HG02798 (cell line): ENCODE data around the gene RAB5IF.
"Not testable (repeated sequence)": the region's sequence is repeated elsewhere in the genome, so short reads cannot be mapped to it uniquely, and the experiment has no call there.

Experiments
- ATAC-seq: cut with Tn5 transposase; IDR thresholded peaks from one replicate; pipeline ENCODE4 v1.9.1; 2021; ENCODE audit warnings: mild to moderate bottlenecking; ENCODE audit not compliant: unreplicated experiment, poor library complexity

The RAB5IF gene

DNA sequence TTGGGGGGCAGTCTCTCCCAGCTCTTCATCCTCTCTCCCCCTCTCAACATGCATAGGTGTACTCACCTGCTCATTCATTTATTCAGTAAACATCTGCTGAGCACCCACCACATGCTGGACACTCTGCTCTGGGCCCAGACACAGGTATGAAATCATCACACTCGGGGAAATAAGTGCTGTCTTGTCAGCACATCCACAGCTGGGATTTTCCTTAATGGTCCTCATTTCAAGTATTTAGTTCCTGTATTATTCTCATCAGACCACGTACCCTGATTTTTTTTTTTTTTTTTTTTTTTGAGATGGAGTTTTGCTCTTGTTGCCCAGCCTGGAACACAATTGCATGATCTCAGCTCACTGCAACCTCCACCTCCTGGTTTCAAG is 19.4 kb downstream of the RAB5IF start:
- no peak for ATAC-seq

DNA sequence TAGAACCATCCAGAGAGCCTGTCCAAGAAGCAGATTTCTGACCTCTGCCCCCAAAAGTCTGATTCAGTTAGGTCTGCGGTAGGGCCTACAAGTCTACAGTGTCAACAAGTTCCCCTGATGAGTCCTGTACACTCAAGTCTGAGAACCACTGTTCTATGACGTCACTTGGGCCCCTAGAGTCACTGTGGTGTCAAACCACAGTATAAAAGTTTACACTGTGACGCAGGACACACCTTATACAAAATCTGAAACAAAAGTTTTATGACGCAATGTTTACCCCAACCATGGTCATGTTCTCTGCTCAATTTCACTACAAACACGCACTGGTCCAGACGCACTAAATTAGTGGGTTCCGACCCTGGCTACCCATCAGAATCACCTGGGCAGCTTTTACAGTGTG is 22.5 kb downstream of the RAB5IF start:
- ATAC-seq = no peak

DNA sequence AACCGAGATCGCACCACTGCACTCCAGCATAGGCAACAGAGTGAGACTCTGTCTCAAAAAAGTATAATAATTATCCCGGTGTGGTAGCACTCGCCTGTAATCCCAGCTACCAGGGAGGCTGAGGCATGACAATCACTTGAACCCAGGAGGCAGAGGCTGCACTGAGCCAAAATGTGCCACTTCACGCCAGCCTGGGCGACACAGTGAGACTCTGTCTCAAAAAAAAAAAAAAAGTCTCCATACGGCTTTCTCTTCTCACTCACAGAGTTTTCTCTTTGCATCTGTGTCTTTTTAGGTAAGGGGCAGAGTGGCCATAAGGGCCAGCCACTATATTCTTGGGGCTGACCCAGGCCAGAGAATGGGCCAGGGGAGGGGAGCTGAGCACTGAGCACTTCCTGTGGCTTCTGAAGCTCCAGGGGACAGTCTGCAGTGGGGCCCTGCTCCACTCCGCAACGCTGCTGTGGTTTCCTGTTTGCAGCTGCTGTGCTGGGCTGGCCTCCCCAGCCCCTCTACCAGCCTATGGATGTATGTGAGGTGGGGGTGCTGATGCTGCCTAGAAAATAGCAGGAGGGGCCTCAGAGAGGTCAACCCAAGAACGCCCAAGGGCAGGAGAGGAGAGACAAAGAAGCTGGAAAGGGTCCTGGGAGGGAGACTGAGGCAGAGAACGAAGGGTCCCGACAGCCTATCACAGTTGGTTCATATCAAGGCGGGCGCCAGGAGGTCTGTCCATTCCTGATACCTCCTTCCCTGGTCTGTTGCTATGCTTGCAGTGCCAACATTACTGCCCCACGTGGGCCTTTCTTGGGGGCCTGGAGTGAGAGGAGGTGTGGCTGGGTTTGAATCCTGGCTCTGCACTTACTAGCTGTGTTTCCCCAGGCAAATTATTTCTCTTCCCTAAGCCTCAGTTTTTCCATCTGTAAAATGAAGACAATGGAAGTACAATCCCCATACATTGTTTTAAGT is 24.4 kb downstream of the RAB5IF start:
- ATAC-seq = peak; percentile 52

DNA sequence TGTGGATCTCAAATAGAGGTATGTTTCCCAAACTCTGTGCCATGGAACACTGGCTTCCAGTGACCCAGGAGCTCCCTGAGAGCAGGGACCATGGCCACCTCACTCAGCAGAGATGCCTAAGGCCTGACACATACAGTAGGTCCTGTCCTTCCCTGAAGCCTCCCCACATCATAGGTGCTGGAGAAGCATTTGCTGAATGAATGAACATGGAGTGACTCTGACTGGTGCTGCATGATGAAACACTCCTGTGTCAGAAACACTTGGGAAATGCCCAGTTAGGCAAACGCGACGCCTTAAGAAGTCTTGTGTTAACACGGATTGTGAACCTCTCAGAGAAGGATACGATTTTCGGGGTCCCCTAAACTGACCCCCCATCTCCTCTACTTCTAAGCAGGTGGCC is 26.1 kb downstream of the RAB5IF start:
- ATAC-seq = no peak

DNA sequence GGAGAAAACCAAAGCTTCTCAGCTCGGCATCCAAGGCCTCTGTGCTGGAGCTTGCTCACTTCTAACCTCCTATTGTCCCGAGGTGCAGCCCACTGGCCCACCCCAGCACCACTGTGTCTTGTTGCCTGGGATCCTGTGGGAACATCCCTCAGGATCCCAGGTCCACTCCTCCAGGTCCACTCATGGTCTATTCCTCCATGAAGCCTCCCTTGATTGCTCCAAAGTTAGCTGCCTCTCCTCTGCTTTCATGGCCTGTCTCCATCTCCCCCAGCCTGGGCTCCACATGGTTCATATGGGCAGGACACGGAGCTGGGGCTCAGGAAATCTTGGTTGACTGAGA is 26.5 kb downstream of the RAB5IF start:
- no peak for ATAC-seq

DNA sequence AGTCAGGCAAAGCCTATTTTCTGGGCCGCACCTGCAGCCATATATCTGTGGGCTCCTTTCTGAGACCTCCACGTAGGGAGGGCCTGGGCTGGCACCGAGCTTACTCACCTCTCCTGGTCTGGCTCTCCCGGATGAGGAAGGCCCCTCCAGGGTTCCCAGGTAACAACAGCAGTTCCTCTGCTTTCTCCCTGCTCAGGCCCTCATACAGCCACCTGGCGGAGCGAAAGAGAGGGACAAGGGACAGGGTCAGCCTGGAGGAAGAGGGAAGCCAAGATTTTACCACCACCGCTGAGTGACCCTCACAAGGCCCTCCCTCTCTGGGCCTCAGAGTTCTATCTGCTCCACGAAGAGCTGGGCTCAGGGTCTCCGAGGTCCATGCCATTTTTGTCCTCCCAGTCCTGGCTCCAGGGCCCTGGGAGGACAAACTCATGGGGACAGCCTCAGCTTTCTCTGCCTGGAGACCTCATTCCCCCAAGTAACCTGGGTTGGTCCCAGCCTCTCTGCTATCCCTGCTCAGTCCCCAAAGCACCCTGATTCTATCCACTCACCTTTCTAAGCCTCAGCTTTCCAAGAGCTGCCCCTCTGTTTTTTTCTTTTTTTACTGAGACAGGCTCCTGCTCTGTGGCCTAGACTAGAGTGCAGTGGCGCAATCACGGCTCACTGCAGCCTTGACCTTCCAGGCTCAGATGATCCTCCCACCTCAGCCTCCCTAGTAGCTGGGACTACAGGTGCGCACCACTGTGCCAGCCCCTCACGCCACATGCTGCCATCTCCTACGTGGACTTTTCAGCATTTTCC is 27.1 kb downstream of the RAB5IF start:
- ATAC-seq = no peak

DNA sequence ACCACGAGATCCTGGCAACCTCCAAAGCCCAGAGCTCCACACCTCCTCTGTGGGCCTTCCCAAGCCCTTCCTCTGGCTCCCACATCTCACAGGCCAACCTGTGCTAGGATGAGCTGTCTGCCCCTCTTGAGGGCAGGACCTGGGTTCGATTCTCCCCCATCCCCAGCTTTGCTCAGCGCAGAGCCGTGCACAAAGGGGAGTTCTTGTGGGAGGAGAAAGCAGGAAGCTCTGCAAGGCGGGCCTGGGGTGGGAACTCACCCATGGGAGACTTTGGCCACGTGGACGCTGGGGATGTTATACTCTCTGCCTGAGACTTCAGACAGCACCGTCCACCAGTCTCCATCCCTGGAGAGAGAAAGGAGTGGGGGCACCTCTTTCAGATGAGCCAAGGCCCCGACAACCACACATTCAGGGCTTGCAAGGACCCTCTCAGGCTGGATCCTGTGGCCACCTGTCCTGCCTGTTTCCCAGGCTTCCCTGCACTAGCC is 27.8 kb downstream of the RAB5IF start:
- ATAC-seq = no peak

DNA sequence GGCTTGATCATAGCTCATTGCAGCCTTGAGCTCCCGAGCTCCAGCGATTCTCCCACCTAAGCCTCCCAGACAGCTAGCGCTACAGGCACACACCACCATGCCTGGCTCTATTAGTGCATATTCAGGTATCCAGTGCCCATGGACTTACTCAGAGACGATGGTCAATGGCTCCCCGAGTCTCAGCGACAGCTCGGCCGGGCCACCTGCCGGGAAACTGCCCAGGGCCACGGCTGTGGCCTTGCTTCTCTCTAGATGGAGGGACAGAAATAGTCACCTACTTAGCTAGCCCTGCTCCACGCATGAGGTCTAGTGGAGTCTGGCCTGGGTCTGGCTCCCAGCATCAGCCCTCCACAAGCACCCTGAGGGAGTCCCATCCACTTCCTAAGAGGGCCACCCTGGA is 28.8 kb downstream of the RAB5IF start:
- no peak for ATAC-seq

DNA sequence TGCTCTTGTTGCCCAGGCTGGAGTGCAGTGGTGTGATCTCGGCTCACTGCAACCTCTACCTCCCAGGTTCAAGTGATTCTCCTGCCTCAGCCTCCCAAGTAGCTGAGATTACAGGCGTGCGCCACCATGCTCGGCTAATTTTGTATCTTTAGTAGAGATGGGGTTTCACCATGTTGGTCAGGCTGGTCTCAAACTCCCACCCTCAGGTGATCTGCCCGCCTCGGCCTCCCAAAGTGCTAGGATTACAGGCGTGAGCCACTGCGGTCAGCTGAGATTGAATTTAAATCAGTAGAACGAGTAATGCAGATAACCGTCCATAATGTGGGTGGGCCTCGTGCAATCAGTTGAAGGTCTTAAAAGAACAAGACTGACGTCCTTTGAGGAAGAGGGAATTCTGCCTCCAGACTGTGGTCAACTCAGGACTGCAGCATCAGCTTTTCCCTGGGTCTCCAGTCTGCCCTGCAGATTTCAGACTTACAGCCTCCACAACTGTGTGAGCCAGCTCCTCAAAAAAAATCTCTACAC is 33.4 kb downstream of the RAB5IF start:
- not testable (repeated sequence) for ATAC-seq

DNA sequence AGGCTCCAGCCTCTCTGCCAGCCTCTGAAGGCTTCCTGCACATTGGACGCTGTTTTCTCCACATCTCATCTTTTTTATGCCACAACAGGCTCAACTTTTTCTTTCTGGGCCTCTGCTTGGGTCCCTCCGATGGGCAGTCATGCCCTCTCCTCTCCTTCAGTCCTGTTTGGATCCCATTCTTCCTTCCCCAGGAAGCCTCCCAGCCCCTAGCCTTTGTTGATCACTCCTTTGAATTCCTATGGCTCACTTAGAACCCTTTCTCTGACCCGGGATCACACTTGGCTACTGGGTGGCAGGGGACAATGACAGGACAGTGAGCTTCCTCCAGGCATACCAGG is 35.9 kb downstream of the RAB5IF start:
- ATAC-seq = no peak

DNA sequence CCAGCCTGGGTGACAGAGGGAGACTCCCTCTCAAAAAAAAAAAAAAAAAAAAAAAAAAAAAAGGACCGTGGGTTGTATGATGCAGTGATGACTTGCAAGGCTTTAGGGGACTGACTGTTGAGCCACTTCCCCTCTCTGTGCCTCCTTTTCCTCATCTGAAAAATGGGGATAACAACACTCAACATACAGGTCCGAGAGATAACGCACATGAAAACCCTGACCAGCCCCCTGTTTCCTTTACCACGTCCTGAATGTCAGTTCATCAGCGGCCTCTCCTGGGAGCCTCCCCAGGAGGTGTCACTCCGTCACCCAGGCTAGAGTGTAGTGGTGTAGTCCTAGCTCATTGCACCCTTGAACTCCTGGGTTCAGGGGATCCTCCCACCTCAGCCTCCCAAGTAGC is 36.6 kb downstream of the RAB5IF start:
- no peak for ATAC-seq

DNA sequence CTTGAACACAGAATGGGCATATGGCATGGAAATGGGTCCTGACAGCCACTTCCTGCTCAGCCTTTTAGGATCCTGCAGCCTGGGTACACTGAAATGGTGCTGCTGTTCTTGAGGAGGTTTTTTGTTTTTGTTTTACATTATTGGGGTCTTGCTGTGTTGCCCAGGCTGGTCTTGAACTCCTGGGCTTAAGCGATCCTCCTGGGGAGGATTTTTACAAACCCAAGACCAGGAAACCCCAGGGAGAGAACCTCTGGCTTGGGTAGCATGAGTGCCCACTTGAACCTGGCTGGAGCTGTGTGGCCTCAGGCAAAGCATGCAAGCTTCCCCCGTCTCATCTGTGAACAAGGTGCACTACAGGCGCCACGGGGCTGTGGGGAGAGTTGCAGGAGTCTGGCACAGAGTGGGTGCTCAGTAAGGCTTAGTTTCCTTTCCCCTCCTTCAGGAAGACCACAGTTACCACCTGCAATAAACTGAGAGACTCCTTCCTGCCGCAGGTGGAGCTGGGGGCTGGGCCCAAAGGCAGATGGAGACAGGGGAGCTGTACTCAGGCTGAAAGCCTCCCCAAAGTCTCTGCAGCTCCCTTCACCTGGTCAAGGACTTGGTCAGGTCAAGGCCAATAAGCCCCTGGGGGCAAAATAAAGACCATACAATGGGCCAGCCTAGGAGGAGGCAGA is 38.6 kb downstream of the RAB5IF start:
- no peak for ATAC-seq

DNA sequence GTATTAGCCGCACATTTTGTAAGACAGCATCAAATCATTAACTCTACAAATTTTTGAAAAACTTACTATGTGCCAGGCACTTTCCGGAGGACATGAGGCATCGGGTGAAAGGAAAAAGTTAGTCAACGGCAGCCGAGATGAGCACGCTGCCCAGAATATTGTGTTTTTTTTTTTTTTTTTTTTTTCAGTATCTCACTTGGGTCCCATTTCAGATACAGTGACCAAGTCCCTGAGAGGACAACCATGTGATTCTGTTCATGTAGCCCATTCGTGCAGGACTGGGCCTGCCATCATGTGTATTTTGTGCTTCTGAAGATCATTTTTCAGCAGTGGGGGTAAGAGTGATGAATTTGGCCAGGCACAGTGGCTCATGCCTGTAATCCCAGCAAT is 39.1 kb downstream of the RAB5IF start:
- no peak for ATAC-seq

DNA sequence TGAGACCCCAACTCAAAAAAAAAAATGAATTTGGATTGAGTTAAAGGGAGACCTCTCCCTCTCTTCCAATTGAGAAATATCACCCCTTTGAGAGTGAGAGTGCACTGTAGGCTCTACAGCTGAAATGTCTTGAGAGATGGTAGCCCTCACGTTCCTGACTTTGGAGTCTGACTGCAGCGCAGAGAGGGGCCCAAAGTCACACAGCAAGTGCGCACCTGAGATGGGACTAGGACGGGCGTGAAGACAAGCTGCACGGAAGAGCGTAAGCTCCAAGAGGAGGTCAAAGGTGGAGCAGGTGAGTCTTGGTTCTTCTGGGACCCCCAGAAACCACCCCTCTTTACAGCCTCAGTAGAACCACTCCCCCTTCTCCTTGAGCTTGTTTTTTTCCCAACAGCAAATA is 39.8 kb downstream of the RAB5IF start:
- ATAC-seq = no peak

DNA sequence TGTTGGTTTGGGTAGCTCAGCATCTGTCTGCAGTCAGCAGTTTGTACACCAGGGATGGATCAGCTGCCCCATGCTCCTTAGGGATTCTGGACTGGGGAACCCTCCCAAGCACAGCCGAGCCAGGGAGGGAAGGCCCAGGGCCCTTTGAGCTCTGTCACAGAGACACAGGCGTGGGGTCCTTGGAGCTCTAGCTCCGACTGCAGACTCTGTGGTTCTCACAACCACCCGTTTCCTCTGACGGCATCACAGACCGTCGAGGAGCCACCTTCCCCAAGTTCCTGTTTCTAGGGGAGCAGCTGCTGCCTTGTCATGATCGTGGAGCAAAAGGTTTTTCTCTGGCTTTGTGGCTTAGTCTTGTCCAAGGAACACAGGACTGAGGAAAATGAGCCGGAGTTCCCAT is 40.4 kb downstream of the RAB5IF start, which contains the start of gene SLA2:
Gene SLA2, minus strand, starts transcription at position 199 of the 400 bp plus-strand sequence. CDS start 4,861 bp downstream, outside the sequence.
- ATAC-seq = no peak

DNA sequence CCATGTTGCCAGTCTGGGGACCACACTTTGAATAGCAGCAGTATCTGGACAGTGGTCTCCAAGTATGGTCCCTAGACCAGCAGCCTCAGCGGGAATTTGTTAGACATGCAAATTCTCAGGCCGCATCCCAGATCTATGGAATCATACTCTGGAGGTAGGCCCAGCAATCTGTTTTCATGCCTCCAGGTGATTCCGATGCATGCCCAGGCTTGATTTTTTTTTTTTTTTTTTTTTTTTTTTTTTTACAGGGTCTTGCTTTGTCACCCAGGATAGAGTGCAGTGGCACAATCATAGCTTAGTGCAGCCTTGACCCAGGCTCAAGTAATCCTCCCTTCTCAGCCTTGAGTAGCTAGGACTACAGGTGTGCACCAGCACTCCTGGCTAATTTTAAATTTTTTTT is 41.1 kb downstream of the RAB5IF start:
- no peak for ATAC-seq

DNA sequence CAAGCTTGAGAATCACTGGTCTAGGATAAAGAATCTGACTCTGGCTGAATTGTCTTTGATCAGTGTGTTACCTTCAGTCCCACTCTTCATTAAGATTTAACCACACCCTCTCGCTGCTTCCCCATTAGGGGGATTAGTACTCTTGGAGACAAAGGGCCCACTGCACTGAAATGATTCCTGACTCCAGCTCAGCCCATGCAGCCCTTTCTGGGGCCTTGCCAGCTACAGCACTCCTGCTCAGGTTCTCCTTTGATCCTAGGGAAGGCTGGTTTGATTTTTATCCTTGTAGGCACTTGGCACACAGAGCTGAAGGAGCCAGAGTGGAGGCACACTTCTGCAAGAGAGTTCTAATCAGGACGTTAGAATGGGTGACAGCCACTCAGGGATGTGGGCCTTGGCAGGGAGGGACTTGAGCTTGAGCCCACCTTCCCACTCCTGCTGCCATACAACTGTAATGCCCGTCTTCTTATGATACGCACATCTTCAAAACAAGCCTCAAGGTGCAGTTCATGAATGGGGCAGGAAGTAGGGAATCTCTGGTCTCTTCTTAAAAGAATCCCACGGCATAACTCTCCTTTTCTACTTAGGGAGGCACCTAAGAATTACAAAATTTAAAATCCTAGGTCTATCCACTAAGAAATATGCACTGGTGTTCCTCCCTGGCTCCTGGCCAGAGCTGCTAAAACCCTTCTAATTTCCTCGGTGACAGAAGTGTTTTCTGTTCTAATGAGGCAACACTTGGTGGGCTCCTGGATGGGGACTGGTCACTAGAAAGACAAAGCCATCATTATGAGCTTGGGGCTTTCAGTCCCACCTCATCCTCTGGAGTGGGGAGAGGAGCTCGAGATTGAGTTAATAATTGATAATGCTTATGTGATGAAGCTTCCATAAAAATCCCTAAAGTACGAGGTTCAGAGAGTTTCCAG is 41.9 kb downstream of the RAB5IF start:
- ATAC-seq = no peak

DNA sequence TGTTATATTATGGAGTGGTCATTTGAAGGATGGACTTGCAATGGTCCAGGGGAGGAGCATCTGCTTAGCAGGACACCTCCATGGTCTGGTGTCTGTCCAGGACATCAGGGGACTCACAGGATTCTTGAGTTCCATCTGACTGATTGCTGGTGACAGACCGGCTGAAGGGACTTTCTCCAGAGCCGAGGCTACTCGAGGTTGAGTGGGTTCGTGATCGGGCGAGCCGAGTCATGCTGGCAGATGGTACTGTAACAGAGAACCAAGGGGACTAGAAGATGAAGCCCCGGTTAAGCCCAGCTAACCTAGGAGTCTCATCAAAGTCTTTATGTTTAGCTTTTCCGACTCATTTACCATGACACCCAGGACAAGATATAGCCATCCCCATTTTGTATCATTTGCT is 47.9 kb downstream of the RAB5IF start:
- ATAC-seq = no peak

DNA sequence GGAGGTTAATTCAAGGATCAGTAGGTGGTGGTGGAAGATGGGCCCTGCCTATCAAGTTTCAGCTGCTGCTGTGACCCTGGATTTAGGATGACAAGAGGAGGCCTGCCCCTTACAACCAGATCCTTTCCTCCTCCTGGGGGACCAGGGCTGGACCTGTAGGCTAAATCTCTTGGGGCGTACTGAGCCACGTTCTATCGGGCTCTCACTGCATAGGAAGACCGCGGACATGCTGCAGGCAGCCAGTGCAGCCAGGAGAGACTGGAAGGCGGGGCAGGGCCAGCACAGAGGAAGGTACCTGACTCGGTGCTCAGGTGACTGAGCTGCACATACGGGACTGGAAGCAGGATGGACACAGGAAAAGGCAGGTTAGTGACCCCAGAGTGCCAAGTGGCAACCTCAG is 48.9 kb downstream of the RAB5IF start:
- ATAC-seq = no peak

DNA sequence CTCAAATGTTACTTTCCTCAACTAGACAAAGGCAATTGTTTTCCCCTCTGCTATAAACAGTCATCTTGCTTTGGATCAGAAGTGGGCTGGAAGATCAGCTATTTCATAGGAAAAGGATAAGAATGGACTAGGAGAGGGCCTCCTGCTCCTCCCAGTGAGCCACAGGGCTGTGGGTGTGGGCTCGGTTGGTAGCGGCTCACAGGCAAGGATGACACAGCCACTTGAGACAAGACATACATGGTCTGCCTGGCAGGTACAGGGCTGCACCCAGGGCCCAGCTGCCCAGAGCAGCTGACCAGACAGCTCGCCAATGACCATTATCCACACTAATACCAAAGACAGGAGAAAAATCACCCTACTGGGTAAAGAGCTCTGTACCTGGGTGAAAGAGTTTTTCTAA is 49.4 kb downstream of the RAB5IF start:
- ATAC-seq = no peak
